Brain microvascular endothelial cell (primary cell): ENCODE data around the gene LILRA6.

ENCODE experiments used
- DNase-seq: peaks from one replicate; pipeline ENCODE4 v3.0.0-alpha.2; 2020
- H3K27ac ChIP-seq: fragments of 250-450 bp; sonication (Bioruptor Pico); 2 replicates; pipeline ENCODE4 v1.5.1; 2020; ENCODE audit warnings: mild to moderate bottlenecking, moderate library complexity
- H3K27me3 ChIP-seq: fragments of 250-450 bp; sonication (Bioruptor Pico); replicated peaks from 2 replicates; pipeline ENCODE4 v1.5.1; 2020; ENCODE audit warnings: mild to moderate bottlenecking
- H3K36me3 ChIP-seq: fragments of 250-450 bp; sonication (Bioruptor Pico); replicated peaks from 2 replicates; pipeline ENCODE4 v1.5.1; 2020; ENCODE audit warnings: mild to moderate bottlenecking
- H3K4me3 ChIP-seq: 2 replicates; pipeline ENCODE4 v1.5.1; 2011; ENCODE audit warnings: low read depth, mild to moderate bottlenecking, control low read depth, low read length, moderate library complexity
- CTCF ChIP-seq: IDR thresholded peaks from 2 replicates; pipeline ENCODE4 v1.5.1; 2011; ENCODE audit warnings: low read depth, mild to moderate bottlenecking, moderate library complexity, low read length, control low read depth, inconsistent platforms; ENCODE audit errors: missing control alignments
- in situ Hi-C: cut with HindIII; loops from 2 replicates; pipeline ENCODE4 v1.10.0; 2017; ENCODE audit warnings: low sequenced_read_pairs, low pct_ligation_motif_present

Gene LILRA6

GRCh38 chr19:54188215-54188871 lies 54.2 kb downstream of the LILRA6 start:
- DNase-seq, result peak; percentile 60
- H3K36me3 ChIP-seq, result no peaks in the 10 kb centered on the region
- peak overlapping the region; percentile 71 for H3K4me3 ChIP-seq
- no peaks in the 10 kb centered on the region for H3K27me3 ChIP-seq
- TF ChIP-seq CTCF, result no peak
- peak overlapping the region; percentile 66 for H3K27ac ChIP-seq
- in situ Hi-C loops, result no loop called here

GRCh38 chr19:54186934-54187381 lies 55.6 kb downstream of the LILRA6 start:
- no peak overlapping the region for H3K27ac ChIP-seq
- H3K36me3 ChIP-seq, result peaks cover 3% of the 10 kb centered on the region
- in situ Hi-C loops, result no loop called here
- no peak overlapping the region for H3K4me3 ChIP-seq
- no peak for DNase-seq
- no peak for TF ChIP-seq CTCF
- no peaks in the 10 kb centered on the region for H3K27me3 ChIP-seq
